ENCODE data around the gene CREG1.

GRCh38 chr1:167520711-167521206 is 32.8 kb downstream of the CREG1 start:
- TF ChIP-seq EZH2 (IDR thresholded peaks at IDR 0.05; ENCODE audit: insufficient read depth, low read length) (no peak), CTCF (IDR thresholded peaks at IDR 0.05; ENCODE audit: insufficient read depth, low read depth, low read length) (no peak)
